Cerebellar nuclear complex (tissue), 1 donor: ENCODE measurements around the gene TNS2.

Source experiments
- DNase-seq, 2 experiments: peaks; one replicate each; lab custom pipeline; 2025; lab: John Stamatoyannopoulos, UW

The TNS2 gene

GRCh38 chr12:53058674-53059433 lies 9.0 kb downstream of the TNS2 start:
- no peak for DNase-seq

- no peak for DNase-seq
These were observed 9.7 kb downstream of the TNS2 start for GRCh38 chr12:53059434-53060063.

- DNase-seq: no peak
These were observed 10.3 kb downstream of the TNS2 start for GRCh38 chr12:53060064-53060720.

GRCh38 chr12:53060721-53061276 lies 10.9 kb downstream of the TNS2 start:
- DNase-seq: no peak

GRCh38 chr12:53061404-53062010 lies 11.6 kb downstream of the TNS2 start:
- DNase-seq: no peak

- DNase-seq: no peak
These were observed 12.4 kb downstream of the TNS2 start for GRCh38 chr12:53062011-53062961.

- no peak for DNase-seq
These were observed 13.3 kb downstream of the TNS2 start for GRCh38 chr12:53062977-53063707.

- DNase-seq: no peak
These were observed 14.1 kb downstream of the TNS2 start for GRCh38 chr12:53063708-53064612.

- no peak for DNase-seq
These were observed 15.0 kb downstream of the TNS2 start for GRCh38 chr12:53064613-53065436.

GRCh38 chr12:53065470-53065869 lies 15.6 kb downstream of the TNS2 start:
- DNase-seq: no peak

- DNase-seq: peak in 1 of 2 experiments; percentile 19
These were observed 16.4 kb downstream of the TNS2 start for GRCh38 chr12:53065975-53066931.

GRCh38 chr12:53067074-53067992 lies 17.5 kb downstream of the TNS2 start:
- DNase-seq: no peak

- no peak for DNase-seq
These were observed 18.3 kb downstream of the TNS2 start for GRCh38 chr12:53067993-53068770.

GRCh38 chr12:53068811-53069585 lies 19.1 kb downstream of the TNS2 start:
- DNase-seq: no peak
